ENCODE data around the gene ARAF.
"Not testable (repeated sequence)": the region's sequence is repeated elsewhere in the genome, so short reads cannot be mapped to it uniquely, and the experiment has no call there.

The ARAF gene

DNA sequence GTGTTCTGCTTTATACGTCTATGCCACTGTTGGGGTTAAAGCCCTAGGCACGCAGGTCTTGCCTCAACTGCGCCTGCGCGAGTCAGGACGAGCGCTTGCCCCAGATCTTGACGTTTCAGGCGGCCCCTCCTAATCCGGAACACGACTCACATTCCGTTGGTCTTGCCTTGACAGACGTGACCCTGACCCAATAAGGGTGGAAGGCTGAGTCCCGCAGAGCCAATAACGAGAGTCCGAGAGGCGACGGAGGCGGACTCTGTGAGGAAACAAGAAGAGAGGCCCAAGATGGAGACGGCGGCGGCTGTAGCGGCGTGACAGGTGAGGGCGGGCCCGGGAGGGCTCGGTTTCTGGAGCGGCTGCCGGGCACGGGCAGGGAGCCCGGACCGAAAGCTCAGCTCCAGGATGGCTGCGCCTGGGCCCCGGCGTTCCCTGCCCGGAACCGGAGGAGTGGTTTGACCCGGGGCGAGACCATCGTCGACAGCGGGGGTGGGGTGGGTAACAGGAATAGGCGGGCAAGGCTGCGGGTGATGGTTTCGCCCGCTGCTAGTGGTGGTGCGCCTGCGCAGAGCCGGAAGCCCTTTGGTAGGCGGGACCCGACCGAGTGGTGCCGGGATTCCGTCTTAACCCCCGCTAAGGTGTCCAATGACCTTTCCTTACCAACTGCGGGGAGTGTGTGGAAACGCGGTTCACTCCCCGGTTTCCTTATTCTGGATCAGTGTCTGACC is at the start of gene ARAF:
TSS of gene ARAF (plus strand) at position 272 of the 725 bp plus-strand sequence. CDS start 1,763 bp downstream, outside the sequence.
- intact Hi-C loops (cut with DNase I): no loop called here
- DNase-seq: peak; percentile 90 to 99 (median 96)

DNA sequence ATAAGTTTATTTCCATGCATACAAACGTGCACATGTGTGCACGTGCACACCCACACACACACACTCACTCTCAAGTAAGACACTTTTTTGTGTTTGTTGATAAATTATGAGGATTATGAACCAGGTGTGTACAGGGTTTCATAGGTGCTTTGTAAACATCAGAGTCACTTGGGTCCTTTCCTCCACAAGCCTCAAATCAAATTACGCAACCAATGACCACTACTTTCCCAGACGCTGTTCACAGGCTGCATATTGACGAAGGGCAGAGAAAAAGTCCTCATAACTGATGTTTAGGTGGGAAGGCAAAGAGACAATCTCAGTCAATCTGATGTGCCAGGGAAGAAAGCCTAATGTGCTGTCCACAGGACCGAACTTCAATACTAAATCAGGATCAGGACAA is 48.6 kb upstream of the ARAF start:
- DNase-seq; intact Hi-C loops (cut with DNase I): not testable (repeated sequence)

GRCh38 chrX:47513034-47513965 is 47.7 kb upstream of the ARAF start:
- peak in 21 of 42 donors; percentile 6 to 53 (median 19) for DNase-seq
- intact Hi-C loops (cut with DNase I): not testable (repeated sequence)

DNA sequence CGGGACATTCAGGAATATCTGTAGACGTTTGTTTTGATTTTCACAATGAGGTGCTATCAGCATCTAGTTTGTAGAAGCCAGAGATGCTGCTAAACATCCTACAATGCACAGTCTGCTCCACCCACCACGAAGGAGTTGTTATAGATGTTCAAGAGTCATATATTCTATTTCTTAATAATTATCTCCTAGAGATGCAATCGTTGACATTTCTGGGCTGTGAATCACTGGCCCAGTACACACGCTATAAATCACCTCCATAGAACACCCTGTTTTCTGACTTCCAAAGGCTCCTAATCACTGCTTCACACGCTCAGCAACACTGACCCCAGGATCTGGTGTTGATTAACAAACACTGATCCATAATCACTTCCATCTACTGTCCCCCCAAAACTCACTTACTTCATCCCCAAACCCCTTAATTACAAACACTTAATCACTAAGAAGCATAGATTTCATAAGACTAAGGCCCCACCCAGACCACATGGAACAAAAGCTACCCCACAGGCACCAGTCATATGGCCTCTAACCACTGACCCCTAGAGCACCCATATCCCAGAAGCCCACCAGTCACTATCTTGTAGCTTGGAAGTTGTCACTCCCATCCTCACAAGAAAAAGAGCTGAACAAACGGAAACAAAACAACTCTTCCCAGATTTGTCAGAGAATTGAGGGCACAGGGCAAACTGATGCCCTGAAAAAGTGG is 46.3 kb upstream of the ARAF start:
- intact Hi-C loops (cut with DNase I): no loop called here

DNA sequence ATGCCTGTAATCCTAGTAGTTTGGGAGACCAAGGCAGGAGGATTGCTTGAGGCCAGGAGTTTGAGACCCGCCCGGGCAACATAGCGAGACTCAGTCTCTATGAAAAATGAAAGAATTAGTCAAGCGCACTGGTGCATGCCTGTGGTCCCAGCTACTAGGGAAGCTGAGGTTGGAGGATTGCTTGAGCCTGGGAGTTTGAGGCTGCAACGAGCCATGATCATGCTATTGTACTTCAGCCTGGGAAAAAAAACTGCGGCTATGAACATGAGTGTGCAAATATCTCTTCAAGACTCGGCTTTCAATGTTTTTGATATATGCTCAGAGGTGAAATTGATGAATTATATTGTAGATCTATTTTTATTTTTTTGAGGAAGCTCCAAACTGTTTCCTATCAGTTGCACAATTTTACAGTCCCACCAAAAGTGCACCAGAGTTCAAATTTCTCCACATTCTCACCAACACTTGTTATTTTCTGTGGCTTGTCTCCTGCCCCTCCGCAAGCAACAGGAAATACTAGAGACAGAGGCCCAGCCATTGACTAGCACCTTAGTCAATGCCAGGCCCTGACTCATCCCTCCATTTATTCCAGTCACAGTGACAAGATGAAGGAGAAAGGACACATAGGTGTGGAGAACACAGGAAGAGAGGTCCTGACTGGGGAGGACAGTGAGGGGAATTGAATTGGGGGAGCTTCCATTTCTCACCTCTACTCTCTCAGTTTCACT is 44.9 kb upstream of the ARAF start:
- intact Hi-C loops (cut with DNase I): no loop called here
- DNase-seq: no peak

More for the DNA sequence above, 46.3 kb upstream of the ARAF start:
- DNase-seq: no peak

DNA sequence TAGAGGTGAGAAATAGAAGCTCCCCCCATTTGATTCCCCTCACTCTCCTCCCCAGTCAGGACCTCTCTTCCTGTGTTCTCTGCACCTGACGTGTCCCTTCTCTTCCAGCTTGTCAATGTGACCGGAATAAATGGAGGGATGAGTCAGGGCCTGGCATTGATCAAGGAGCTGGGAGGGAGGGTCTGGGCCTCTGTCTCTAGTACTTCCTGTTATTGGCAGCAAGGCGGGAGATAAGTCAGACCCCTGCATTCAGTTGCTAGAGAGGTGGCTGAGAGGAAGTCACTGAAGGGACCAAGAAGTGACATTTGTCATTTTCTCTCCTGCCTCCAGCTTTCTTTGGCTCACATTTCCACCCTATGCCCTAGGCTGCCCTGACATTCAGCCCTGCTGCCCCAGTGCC is 42.9 kb upstream of the ARAF start:
- DNase-seq: no peak
- intact Hi-C loops (cut with DNase I): no loop called here

DNA sequence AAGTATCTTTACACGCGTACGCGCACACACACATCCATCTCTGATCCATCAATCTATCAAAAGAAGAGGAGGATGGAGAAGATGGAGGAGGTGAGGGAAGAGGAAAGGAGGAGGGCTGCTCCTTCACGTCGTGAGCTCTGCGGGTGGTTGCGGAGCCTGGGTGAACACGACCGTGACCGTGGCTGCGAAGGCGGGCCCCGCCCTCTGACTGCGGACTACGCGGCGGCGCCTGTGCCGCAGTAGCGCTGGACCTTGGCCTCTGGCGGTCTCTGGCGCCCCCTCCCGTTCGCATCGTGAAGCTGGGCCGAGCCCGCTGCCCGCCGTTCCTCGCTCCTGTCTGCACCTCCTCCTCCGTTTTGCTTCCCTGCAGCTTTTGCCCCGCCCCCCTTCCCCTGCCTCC is 37.7 kb upstream of the ARAF start:
- intact Hi-C loops (cut with DNase I): loop anchor here (2.0 kb wide), 1 partner anchor 330 kb away; the partner anchor contains the start of gene UBA1

DNA sequence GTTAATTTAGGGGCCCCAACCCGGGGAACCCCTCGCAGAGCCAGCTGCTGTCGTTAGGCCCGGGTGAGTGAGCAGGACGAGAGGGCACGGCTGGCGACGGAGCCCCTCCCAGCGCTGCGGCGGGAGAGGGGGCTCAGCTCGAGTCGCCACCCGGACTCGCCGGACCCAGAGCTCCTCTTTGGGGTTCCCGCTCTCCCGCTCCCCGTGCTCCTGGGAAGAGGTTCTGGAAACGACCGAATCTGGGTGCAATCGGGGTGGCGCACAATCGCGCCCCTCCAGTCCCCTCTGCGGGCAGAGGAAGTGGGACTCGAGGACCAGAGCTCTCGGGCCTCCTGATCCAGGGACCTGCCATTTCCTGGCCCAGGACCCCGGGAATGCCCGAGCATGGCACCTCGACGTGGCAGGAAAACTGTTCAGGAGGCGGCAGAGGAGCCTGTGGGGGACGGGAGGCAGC is 37.3 kb upstream of the ARAF start:
- DNase-seq: peak in 1 of 42 donors; percentile 1
- intact Hi-C loops (cut with DNase I): loop anchor here (2.0 kb wide), 1 partner anchor 331 kb away; the partner anchor contains the start of gene UBA1

More for the DNA sequence above, 37.7 kb upstream of the ARAF start:
- peak; percentile 48 to 93 (median 84) for DNase-seq

DNA sequence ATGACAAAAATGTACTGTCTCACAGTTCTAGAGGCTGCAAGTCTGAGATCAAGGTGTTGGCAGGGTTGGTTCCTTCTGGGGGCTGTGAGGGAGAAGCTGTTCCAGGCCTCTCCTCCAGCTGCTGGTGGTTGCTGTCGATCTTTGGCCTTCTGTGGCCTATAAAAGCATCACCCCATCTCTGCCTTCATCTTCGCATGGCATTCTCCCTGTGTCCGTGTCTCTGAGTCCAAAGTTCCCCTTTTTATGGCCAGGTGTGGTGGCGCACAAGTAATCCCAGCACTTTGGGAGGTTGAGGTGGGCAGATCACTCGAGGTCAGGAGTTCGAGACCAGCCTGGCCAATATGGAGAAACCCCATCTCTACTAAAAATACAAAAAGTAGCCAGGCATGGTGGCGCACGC is 31.5 kb upstream of the ARAF start:
- intact Hi-C loops (cut with DNase I): no loop called here
- DNase-seq: peak in 1 of 42 donors; percentile 9

GRCh38 chrX:47530049-47530448 is 31.0 kb upstream of the ARAF start:
- DNase-seq: no peak
- intact Hi-C loops (cut with DNase I): no loop called here

- intact Hi-C loops (cut with DNase I): no loop called here
- peak in 2 of 42 donors; percentile 11 to 40 for DNase-seq
Observed at GRCh38 chrX:47539860-47540259, 21.1 kb upstream of the ARAF start.

GRCh38 chrX:47540754-47541538 is 20.1 kb upstream of the ARAF start:
- intact Hi-C loops (cut with DNase I): no loop called here
- peak; percentile 26 to 91 (median 74) for DNase-seq

- intact Hi-C loops (cut with DNase I): no loop called here
- no peak for DNase-seq
Observed at GRCh38 chrX:47543496-47543895, 17.5 kb upstream of the ARAF start.

- DNase-seq: peak; percentile 76 to 98 (median 92)
- intact Hi-C loops (cut with DNase I): no loop called here
Observed at GRCh38 chrX:47556045-47556623, 4.9 kb upstream of the ARAF start.

- DNase-seq: no peak
- intact Hi-C loops (cut with DNase I): no loop called here
Observed at GRCh38 chrX:47558436-47558835, 2.6 kb upstream of the ARAF start.

GRCh38 chrX:47560179-47560933 is 649 bp upstream of the ARAF start:
- intact Hi-C loops (cut with DNase I): no loop called here
- no peak for DNase-seq

All from head of caudate nucleus (tissue), 42 donors.